GM21367 (cell line): Measurements from ENCODE around the gene MAPK10.
A peak's percentile ranks its signal among the peaks of the same experiment; 100 is the strongest.

Source experiments
- ATAC-seq: cut with Tn5 transposase; IDR thresholded peaks from one replicate; pipeline ENCODE4 v1.9.1; 2021; ENCODE audit not compliant: unreplicated experiment

Gene MAPK10

DNA sequence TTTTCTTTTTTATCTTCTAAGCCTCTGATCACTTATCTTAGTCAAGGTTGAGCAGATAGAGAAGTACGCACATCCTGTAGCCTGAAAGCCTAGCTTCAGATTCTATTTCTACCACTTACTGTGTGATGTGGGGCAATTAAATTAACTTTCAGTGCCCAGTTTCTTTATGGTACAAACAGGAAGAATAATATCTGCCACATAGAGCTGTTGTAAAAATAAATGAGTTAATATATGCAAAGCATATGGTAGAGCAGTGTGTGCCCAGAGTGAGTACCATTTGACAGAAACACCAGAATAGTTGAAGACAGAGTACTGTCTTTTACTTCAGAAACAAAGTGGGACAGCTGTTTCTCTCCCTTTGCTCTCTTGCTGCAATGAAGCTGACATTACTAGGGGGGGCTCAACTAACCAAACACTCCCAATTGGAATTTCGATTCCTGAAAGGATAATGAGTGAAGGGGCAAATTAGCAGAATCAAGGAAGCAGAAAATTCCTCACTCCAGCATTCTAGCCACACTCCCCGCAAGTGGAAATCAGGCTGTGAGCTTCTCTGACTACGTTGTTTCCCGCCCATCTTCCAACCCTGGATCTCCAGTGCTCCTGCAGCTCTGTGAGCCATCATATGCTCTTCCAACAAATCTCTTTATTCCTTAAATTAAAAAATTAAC lies 80.4 kb downstream of the MAPK10 start:
- no peak for ATAC-seq

DNA sequence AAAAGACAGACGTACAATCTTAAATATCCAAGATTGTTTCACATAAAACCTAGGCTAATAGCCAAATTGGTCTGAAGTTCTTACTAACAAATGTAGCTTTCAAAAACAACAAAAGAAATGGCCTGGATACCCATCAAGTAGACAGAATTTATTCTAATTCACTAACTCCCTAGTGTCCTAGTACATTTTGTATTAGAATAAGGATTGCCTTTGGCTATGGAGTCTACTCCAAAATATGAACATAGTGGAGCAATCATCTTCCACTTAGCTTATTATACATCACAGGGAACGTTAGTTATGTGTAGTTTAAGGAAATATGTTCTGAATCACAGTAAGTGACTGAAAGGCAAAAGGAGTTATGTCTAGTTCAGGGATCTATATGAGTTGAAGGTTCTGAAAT lies 81.7 kb downstream of the MAPK10 start:
- ATAC-seq, result no peak

DNA sequence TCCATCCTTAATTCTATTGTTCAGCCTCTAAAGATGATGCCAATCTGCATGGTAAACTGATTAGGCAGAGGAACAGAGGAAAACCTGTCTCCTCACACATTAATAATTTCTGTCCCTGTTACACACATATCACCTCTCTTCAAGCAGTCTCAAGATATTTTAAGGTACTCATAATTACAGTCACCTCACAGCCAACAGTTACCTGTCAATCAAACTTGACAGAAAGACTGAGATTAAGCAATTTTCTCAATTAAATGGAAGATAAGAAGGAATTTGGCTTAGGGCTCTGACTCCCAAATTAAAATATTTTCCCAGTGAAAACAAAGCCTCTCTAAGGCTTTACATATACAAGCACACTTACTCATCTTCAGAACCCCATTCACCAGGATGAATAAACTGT lies 85.2 kb downstream of the MAPK10 start:
- no peak for ATAC-seq

DNA sequence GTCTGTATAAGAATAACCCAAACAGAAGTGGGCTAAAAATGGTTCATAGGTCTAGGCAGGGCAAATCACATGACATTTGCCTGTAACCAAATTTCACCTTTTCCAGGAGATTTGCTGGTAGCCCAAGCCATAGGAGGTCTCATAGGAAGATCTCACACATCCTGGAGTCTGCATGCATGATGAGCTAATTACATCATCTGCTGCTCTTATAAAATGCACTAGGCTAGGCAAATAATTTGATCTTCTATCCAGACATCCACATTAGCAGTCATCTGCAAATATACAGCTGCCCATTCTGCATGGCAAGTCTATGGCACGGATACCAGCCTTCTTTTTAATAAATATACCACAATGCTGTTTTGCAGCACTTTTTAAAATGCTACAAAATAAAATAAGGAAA lies 87.2 kb downstream of the MAPK10 start:
- ATAC-seq, result no peak

DNA sequence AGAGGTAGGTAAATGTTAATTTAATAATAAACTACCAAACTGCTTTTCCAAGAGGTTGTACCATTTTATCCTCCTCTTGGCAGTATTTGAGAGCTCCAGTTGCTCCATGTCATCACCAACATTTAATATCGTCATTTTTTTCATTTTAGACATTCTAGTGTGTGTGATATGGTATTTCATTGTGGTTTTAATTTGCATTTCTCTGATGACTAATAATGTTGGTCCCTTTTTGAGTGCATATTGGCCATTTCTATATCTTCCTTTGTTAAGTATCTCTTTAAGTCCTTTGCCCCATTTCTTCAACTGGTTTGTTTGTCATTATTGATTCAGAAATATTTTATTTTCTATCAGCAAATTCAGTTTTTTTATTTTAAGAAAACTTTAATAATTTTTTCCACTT lies 88.8 kb downstream of the MAPK10 start:
- no peak for ATAC-seq

DNA sequence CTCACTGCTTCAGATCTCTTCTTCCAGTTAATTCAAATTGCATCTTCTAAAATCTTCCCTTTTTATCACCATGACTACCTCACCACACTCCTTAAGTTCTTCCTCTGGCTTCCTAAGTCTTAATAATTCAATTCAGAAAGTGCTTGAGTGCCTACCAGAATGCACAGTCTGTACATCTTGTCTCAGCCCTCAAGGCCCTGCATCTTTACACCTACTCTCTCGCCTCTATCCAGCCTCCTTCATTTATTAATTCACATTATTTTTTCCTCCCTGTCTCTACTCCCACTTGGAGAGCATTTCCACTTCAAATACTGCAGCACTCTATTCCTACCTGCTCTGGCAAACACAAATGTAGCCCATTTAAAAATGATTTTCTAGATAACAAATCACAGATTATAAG lies 90.5 kb downstream of the MAPK10 start:
- ATAC-seq, result no peak

DNA sequence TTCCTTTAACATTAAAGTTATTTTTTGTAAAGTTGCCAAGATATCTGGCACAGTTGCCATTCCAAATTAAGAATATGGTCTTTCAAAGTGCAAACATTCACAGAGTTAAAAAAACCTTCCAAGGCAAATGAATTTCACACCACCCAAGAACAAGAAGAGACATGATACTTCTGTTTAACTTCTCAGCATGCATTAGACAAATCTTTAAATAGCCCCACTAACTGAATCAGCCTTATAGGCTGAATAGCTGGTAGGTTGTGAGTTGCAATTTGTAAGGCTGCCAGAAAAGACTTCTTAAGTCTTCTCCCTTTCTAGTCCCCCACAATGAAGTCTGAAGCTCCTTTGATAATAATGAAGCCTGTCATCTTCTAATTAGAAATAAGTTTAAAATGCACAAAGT lies 95.6 kb downstream of the MAPK10 start:
- ATAC-seq, result no peak

DNA sequence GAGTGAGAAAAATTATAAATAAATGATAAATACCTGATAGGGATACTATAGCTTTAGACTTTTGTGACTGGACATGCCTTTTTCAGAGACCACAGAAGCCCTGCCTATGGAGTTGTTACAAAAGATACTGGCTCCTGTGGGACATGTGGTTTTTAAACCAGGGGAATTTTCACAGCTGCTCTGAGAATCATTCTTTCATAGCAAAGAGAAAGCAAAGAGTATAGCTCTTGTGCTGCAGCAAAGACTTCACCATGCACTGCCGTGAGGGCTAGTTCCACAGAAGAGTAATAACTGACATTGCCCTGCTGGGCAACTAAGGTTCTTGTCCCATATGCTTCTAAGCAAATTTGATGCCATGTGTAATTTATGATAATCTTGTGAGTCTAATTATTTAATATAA lies 98.2 kb downstream of the MAPK10 start:
- ATAC-seq, result no peak

DNA sequence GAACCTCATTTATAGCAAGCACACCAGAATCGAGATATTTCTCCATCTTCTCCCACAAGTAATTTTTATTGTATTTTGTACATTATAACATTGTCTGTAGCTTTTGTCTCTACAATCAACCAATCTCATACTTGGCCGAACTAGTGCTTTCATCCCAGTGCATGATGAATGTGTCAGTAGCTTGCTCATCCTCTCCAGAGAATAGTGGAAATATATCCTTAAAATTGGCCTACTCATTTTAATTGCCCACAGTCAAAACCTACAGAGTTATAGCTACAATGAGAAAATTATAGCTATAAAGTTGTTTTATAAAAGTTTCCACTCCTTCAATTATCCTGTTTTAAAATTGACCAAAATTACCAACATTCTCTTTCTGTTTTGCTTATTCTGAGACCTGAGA lies 103.8 kb downstream of the MAPK10 start:
- ATAC-seq, result no peak

DNA sequence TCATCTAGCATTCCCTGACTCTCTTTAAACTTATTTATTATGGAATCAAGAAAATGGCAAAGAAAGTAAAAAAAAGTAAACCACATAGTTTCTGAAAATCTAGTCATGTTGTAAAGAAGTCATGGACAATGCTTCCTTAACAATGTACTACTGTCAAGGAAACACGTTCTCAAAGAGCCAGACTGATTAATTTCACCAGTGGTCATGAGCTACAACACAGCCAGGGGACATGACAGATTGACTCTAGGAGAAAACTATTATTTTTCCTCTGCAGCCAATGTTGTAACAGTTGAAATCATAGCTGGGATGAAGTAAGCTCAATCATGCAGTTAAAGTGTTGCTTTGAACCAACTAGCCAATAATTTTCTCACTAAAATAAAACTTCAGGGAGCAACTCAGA lies 109.2 kb downstream of the MAPK10 start:
- no peak for ATAC-seq

DNA sequence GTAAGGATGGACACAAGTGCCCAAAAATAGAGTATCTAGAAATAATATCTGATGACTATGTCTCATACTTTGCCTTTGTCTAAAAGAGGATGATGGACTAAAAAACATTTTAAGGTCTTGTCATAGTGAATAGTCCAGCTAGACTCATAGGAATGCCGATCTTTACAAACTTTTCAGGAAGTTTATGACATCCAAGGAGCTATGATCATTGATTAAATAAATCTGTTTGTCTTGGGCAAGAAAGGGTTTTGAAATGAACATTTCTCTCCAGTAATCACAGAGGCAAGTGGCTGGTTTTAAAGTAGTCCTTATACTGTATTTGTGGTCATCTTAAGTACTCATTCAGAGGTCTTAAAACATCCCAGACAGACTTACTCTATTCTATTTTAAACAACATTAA lies 109.8 kb downstream of the MAPK10 start:
- ATAC-seq, result no peak

DNA sequence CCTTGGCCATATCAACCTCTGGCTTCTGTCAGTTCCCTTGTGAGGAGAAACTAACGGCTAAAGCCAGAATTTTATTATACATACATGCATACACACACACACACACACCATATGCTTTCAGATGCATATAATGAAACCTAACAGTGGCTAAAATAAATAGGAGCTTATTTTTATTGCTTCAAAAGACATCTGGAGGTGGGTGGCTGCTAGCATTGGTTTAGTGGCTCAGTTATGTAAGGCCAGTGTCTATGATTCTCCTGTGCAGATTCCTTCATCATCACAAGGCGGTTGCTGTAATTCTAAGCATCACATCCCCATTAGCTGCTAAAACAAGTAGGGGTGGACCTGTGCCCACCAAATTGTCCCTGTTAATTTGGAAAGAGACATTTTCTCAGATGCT lies 110.8 kb downstream of the MAPK10 start:
- ATAC-seq, result no peak

DNA sequence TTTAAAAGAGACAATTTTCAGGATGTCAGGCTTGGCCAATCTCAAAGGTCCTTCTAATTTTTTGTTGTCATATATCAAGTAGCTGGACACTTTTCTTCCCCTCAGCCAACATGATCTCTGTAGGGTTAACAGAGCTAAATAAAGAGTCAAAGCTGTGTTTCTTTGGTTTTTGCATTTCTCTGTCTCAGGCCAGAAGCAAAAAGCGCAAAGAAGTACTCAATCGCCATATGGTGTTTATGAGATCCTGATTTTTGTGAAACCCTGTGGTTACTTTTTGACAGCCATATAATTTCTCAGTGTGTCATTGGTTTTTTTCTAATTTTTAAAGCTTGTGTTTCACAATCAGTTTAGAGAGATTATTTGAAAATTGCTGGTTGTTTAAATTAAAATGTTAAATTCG lies 111.9 kb downstream of the MAPK10 start:
- no peak for ATAC-seq

DNA sequence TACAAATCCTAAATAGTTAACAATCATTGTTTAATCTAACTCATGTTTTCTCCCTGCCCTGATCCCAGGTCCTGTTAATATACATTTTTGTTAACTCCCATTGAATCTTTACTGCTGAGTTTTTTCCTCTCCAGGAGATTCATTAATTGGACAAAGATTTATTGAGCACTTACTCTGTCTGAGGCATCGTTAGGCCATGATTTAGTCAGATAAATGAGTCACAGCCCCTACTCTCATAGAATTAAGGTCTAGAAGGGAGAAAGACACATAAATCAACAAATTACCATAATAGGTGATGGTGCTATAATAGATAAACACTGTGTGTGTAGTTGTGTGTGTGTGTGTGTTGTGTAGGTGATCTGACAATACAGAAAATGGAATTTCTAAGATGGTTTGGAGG lies 112.5 kb downstream of the MAPK10 start:
- ATAC-seq, result no peak

DNA sequence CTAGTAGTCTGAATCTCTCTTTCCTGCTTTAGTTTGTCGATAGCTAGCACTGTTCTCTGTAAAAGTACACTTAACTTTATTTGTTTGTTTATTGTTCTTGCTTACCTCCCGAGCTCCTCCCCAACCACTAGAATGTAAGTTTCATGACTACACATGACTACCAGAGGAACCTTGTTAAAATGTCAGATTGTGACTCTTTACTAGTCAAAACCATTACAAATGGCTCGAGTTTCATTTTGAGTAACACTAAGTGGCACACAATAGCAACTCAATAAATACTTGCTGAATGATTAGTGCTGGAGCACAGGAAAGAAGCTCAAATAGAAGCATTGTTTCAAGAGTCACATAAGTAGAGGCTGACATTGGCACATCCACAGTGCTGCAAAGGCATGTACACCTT lies 116.1 kb downstream of the MAPK10 start:
- no peak for ATAC-seq

DNA sequence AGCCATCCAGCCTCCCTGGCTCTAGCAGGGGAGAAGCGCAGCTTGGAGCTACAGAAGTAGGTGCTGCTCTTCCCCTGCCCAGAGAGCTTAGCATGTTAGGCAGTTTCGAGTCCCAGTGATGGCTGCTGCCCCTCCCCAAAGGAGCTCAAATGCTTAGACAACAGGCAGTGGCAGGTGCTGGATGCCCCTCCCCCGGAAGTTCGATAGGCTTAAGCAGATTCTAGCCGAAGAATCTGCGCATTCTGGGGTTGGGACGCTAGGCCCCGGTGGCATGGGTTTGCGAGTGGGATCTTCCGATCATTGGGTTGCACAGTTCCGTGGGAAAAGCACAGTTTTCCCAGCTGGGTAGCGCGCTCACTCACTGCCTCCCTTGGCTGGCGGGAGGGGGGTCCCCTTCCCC lies 117.2 kb downstream of the MAPK10 start:
- no peak for ATAC-seq

DNA sequence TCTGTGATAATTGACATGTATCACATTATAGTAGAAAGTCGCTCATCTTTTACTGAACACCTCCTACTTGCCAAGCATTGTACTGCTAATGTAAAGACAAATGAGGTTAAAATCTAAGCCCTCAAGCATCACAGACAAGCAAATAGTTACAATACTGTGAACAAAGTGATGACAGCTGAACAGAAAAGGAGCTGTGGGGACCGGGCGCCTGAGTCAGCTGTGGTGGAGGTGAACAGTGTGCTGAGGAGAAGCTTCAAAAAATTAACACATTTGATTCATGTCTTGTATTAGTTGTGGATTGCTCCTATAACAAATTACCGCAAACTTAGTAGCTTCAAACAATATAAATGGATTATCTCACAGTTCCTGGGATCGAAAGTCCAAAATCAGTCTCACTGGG lies 124.3 kb downstream of the MAPK10 start:
- ATAC-seq, result no peak

DNA sequence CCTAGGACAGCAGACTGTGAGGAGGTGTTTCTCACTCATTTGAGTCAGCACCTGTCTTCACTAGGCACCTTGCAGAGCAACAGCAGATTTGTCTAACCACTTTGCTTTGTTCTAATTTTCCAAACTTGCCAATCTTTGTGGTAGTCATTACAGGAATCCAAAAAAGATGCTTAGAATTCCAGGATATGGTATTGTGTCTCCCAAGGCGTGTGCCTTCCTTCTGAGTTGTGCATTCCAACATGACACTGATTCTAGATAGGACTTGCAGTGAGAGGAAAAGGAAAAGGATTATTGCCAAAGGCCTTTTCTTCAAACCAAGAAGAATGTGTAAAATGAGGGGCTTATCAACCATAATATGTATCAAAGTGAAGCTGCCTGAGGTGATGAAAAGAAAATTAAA lies 126.2 kb downstream of the MAPK10 start:
- ATAC-seq, result no peak

DNA sequence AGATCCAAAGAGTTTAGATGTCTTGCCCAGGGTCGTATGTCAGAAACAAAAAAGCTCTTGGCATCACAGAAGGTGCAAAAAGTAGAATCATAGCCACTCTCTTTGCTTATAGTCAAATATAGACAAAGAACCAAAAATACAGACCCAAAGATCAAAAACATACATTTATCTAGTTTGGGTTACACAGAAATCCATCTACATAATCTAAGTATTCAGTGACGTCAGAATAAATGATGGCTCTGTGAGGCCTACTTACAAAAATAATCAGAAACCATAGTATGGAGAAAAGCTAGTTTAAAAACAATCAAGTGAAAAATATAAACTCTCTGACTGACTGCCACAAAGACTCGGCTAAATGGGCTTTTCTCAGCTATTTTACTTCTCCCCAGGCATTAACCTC lies 126.8 kb downstream of the MAPK10 start:
- no peak for ATAC-seq

DNA sequence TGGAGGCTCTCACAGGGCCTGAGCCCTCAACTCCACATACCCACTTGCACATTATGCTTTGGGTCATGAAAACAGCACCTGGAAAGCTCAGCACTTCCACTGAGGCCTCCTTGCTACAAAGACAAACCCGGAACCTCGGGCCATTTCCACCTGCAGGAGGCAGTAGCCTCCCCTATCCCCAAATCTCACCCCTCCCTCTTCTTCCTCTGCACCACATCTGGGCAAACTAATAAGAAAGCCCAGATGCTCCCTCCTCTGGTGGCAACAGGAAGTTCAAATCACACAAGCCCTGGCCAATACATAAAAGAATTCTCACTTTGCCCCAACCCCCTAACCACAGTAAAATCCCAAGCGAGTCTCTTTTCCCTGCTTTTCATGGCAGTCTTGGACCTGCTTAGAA lies 136.4 kb downstream of the MAPK10 start:
- ATAC-seq, result peak; percentile 90

DNA sequence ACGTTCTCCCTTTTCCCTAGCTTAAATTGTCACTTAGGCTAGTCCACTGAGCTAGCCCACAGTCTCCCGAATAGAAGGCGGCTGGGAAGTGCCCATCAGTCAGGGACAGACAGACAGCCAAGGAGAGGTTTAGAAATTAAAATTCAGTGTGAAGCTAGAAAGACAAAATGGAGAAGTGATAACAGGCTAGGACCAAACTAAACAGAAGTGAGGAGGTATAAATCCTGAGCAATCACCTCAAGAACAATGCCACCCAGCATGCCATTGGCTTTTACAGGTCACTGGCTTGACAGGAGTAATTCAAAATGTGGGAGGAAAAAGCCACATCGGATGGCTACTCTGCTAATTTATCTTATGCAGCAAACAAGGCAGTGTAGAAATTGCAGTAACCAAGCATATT lies 138.9 kb downstream of the MAPK10 start:
- no peak for ATAC-seq

DNA sequence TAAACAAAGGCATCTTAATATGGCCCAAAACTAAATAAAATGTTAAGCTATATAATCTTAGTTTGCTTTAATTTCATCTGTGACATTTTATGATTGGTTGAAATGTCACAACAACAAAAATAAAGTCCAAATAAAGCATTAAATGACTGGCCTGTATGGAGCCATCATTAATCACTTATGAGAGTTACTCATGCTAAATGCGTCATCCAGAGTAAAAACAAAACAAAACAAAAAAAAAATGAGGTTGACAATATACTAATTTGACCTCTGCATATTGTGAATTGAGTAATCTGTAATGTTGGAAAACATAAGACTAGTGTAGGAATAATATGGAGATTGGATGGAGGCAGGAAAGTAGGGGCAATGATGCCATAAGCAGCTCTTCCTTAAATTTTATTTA lies 139.7 kb downstream of the MAPK10 start:
- no peak for ATAC-seq

DNA sequence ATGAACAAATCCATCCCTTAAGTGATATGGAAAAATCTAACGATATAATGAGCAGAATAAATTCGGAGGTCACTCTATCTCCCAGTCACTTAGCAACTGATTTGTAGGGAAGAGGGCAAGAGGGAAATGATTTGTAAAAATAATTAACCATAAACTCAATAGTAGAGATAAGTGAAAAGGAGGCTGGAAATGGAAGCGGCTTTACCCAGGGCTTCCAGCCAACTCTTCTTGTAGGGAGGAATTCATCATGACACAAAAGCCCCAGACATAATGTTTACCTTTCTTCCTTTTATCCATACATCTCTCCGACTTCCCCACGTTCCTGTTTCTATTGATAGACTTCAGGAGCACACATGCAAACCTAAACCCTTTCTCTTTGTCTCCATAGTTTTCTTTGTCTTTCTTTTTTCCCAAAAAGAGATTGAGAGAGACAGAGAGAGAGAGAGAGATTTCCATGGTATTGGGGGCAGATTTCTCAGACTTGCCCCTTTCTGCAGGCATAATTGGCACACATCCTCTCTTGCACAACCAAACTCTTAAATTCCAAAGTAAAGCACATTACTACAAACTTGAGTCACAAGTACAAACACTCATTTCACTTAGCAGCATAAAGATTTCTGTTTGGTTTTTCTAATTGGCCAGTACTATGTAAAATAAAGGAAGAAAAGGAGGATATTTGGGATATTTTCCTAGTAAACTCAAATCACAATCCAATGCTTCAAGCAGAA lies 140.9 kb downstream of the MAPK10 start:
- ATAC-seq, result no peak
